RCC 7860 (cell line): Measurements from ENCODE around the gene CADM1.

Experiments
- DNase-seq: peaks from one replicate; pipeline ENCODE4 v3.0.0-alpha.2; 2015; ENCODE audit warnings: low spot score
- FAIRE-seq: peaks from 2 replicates; lab custom pipeline; 2012; peaks lifted over from hg19 to GRCh38; lab: Jason Lieb, UNC

Gene CADM1

DNA sequence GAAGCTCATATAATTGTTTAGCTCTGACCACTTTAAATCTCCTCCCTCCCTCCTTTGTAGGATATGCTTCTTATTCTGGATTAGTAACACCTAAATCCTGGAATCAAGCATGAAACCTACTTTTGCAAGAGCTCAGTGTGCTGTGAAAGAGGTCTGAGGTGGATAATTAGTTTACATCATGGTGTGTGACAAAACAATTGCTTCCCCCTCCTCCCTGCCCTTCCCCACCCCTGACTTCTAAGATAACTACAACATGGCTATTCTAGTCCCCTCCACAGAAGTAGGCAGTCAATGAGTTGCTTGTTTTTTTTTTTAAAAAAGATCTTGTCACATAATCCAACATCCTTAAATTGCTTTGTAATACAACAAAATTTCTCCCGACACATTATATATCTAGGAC lies 314.0 kb downstream of the CADM1 start:
- FAIRE-seq, result no peak
- DNase-seq, result no peak

DNA sequence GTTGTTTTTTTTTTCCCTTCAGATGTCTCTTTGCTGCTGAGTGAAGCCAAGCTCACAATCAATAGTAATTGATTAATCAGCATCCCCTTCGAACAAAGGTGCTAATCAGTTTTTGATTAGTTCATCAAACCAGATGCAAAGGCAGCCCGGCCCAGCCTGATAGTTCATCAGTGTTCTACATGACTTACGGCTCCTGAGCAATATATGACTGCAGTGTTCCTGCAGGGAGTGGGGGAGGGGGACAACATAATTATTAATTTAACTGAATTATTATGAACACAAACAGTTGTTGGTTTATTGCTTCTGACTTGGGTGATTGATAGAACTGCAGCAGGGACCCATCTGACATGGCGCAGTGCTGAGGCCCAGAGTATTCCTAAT lies 315.3 kb downstream of the CADM1 start:
- FAIRE-seq (no peak), DNase-seq (no peak)

DNA sequence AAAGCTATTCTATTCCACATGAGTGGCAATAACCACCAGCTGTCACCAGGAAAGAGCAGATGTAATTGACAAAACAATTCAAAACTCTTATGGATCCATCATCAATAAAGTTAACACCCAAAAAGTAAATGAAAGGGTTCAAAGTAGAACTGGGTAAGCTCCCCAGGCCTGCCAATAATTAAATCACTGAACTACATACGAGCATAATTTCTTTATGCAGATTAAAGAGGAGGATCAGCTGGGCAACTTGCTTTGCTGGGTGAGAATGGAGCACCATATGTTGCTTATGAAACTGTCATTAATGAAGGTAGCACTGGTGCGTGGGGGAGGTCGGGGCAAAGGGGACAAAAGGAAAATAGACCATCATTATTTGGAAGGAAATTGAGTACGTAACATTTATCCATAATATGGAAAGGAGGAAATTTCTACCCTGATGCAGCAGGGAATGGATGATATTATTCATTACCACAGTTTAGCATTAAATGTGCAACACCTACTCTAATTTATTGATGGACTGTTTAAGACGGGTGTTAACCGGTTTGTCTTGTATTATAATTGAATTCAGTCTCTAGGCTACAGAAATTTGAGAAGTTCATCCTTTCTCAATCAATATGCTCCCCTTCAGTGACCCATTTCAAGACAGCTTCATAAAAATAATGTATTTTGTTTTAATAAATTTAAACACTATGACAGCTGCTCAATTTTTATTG lies 315.9 kb downstream of the CADM1 start:
- FAIRE-seq, result no peak
- DNase-seq, result no peak

DNA sequence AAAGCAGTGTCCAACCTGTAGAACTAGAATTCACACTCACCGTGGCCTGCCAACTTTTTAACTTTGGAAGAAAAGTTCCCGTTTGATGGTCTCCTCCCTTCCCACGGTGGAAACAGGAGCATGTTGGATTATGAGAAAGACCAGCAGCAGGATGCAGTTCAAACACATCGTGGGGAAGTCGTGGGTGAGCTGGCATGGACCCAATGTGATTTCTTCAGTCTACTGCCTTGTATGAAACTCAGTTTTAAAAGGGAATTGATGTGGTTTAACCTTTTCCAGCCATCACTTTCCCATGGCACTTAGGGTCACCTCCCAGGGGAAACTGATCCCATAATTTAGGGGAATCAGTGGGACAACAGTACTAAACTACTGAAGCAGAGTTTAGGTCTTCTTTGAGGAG lies 318.3 kb downstream of the CADM1 start:
- DNase-seq (no peak), FAIRE-seq (no peak)

DNA sequence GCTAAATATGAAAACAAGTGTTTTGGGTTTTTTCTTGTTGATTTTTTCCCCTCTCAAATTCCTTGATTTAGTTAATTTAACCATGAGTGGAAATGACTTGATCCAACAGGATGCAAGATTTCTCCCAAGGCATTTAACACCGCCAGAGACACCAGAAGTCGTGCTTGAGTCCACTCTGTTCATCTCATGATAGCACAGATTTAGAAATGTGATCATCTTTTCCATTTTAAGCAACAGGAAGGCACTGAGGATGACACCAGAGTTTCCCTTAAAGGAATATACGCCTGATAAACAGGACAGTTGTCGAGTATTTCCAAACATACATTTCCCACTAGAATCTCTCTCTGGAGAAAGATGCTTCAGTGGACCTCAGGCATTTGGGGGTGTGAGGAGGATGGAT lies 318.7 kb downstream of the CADM1 start:
- no peak for FAIRE-seq
- DNase-seq, result no peak

DNA sequence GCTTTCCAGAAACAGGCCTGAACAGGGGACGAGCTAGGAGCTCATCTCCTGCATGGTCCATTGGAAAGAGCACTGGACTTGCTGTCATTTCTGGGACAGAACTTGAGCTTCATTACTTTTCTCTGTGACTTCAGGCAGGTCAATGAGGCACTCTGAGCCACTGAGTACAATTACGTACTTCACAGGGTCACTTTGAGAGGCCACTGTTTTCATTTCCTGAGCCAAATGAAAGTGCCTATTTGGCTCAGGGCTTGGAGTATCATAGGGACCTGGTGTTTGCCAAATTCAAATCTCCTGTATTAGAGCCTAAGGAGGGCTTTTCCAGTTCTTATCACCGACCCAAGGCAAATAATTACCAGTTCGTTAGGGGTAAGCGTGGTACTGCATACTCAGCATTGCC lies 319.3 kb downstream of the CADM1 start:
- DNase-seq (no peak), FAIRE-seq (no peak)

DNA sequence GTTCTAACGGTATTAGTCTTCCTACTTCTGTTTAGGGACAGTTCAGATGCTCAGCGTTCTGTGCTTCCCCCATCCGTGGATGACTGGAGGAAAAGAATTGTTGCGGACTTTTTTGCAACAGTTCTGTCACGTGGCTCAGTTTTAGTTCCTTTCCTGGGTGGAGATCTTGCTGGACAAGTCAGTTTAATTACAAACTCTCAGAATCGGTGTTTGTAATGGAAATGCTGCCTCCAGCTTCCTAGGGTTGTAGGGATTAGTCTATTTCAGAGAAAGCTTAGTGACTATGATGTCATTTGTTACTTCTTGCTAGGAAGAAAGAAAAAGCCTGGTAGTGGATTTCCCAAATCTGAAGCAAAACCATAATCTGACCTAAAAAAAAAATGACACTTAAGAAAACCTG lies 320.4 kb downstream of the CADM1 start:
- FAIRE-seq, result no peak
- DNase-seq, result no peak

DNA sequence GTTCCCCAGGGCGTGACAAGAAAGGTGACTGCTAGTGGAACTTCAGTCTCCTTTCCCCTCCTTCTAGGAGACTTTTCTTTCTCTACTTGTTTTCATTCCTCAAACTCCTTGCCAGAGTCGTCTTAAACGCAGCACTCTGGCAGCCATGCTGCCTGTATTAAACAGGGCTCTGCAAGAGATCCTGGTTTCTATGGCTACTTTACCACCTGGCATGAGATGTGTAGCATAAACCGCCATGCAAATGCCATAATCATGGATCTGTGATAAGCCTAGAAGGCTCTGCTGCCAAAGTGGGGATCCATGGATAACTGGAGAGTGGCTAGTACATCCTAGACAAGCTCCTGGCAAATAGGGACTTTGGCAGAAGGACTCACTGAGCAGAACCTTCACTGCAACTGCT lies 321.1 kb downstream of the CADM1 start:
- no peak for DNase-seq
- no peak for FAIRE-seq

DNA sequence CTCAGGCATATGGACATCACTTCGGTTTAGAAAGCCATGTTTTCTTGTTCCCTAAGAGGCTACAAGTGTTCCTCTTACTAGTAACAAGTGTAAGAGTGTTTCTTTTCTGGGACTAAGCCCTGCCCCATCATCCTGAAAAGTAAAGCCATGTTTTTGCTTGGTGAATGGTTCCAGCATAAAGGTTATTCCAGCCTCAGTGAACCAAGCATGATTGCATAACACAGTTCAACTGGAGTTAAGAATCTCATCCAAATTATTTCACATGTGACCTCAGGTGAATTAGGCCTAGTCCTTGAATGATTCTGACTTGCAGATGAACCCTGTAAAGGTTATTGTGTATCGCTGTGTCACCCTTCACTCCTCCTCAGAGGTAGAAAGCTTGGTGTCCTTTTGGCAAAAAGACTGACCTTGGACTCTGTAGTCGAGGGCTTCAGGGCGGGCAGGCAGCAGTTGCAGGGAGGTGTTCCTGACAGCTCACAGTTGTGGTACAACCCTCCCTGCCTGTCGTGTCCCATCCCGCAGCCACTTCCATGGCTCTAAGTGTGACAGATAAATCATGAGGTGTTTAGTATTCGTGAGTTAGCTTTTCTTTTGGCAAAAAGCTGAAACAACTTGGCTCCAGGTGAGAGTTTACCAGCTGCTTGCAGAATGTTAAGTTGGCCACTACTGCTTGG lies 321.8 kb downstream of the CADM1 start:
- no peak for FAIRE-seq
- DNase-seq, result no peak

DNA sequence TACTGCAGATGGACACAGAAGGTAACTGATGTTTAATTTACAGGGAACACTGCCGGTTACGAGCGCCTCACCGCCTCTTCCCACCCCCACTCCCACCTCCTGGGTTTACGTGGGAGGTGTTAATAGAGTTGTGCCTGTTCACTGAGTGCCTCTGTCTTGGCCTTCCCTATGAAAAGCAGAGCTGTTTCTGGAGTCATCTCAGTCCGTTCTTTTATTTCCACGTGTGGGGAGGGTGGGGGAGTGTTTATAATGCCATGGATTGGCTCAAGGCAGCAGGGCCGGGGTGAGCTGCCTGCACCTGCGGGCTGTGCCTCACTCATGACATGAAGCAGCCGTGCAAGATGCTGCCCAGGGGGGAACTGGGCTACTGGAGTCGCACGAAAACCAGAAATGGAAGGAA lies 322.7 kb downstream of the CADM1 start:
- DNase-seq, result no peak
- FAIRE-seq, result no peak

DNA sequence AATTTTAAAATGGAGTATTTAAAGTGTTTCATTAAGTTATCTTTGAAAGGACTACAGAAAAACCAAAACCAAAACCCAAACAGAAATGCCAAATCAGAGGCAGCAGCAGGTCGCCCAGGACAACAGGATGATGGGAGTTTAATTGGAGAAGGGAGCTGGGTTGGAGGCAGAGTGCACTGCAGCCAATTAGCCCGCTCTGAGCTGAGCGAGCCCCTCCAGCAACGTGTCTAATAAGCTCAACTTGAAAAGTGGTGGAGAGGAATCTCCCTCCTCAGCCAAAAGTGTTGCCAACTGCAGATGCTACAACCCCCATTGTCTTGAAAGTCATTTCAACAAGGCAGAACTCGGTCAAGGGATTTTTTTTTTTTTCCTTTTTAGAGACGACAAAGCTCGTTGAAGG lies 323.9 kb downstream of the CADM1 start:
- DNase-seq (no peak), FAIRE-seq (no peak)

DNA sequence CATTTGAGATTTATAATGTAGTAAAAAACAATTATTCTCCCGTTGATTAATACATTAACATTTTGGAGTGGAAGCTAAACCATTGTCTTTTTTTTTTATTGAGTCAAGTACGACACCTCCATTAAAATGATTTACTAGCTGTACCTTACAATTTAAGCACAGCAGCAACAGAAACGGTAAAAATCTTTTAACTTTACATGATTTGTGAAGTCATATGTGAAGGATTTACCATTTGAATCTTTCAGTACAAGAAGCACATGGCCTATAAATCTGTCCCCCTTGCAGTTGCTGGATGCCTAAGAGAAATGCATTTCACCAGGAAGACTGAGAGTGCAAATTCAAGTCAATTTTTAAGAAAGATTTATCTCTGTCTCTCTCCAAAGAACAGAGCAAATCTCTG lies 324.6 kb downstream of the CADM1 start:
- DNase-seq (no peak), FAIRE-seq (no peak)

DNA sequence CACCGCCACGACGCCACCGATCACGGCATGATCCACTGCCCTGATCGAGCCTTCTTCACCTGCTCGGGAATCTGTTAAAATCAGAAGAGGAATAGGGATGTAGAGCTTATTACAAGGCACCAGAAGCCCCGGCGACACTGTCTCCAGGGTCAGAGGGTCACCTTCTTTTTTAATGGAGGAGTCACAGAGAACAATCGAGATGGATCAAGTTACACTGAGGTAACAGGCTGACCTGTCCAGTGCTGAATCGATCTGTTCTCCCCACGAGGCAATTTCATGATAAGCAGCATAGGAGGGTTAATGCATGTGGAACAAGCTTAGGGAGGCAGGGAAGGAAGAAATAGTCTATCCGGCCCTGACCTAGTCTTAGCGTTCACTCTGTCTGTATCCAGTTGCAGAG lies 325.5 kb downstream of the CADM1 start:
- no peak for FAIRE-seq
- DNase-seq, result no peak

DNA sequence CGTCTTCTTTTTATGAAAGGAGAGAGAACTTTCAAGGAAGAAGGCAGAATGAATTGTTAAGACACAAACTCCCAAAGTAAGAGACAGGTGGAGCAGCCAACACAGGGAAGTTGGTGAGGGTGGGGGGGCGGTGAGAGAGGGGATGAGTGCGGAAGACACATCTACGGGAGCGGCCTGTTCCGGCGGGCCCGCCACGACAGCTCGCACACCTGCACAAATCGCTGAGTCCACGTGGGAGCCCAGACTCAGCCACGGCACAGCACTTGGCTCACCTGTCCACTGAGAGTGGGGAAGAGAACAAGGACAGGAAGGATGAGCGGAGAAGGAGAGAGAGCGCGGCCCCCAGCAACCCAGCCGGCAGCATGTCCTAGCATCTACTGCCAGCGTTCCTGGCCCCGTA lies 331.1 kb downstream of the CADM1 start:
- no peak for FAIRE-seq
- no peak for DNase-seq

DNA sequence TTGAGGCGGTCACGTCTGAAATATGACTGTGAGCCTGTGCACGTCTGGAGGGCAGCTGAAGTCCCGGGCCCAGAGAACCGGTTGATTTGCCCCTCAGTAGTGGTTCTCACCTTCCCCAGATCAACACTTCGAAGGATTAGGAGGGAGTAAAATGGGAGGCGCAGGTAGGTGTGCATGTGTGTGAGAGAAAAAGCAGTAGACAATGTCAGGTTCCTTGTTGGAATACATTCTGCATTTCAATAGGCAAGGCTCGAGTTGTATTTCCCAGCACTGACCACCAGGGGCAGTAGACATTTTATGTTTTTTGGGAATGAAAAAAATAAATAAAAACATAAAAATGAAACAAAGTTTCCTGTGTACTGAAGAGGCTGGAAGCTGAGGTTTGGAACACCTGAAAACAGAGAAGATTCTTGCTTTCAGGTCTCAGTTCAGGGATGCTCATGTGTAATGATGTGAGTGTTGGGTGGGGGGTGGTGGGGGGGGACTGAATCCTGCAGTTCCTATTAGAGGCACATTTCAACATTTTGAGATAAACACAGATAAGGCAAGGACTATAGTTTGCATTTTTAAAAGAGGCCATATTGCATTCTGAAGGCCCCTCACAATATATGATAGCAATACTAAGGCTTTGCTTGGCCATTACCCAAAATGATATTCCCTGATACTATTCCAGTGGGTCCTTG lies 333.9 kb downstream of the CADM1 start:
- no peak for FAIRE-seq
- peak; percentile 7 for DNase-seq

DNA sequence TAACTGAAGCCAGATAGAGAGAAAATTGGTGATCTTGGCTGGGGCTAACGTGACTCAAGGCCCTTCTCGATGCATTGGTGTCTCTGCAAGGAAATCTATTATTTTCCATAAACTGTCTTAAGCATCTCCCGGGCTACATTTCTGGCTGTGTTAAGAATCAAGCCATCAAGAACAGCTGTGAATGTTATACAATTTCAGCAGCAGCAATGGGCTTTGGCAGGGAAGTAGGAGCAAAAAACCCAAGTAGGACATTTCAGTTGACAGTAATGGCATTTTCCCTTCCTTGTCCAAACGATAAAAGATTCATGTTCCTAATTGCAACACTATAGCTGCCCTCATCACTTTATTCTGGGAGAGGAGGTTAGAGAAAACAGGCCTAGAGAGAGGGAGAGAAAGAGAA lies 335.0 kb downstream of the CADM1 start:
- FAIRE-seq, result no peak
- DNase-seq, result no peak

DNA sequence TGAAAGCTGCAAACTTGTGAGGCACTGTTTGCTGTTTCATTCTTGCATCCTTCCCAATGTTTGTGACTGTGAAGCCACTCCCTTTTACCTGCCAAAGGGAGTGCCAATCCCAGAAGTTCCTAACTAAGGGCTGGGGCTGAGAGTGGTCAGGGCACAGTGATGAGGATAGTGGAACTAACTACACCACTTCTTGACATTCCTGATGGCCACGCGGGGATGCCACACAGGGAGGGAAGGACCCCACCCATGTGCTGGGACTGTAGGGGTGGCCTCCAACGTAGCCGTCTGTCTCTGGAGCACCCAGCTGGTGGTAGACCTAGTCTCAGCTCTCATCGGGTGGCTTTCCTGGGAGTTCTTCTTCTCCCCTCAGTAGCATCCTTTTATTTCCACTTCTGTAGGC lies 335.5 kb downstream of the CADM1 start:
- DNase-seq (no peak), FAIRE-seq (no peak)

DNA sequence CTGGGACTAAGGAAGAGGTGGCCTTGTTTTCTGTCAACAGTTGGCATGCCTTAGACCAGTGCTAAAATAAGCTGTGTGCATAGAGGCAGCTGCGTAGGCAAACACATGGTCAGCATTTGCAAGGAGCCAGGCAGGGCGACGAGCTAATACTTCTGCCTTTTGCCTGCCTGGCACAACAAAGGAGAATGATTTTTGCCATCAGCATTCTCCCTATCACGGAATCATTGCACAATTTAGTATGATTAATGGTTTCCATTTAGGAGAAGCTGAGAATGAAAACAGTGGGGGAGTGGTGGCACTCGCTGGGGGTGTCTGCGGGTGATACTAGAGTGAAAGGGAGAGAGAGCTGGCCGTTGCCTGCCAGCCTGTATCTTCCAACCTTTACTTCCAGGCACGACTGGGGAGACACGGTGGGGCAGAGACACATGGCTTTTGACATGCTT lies 336.0 kb downstream of the CADM1 start:
- DNase-seq (no peak), FAIRE-seq (no peak)

DNA sequence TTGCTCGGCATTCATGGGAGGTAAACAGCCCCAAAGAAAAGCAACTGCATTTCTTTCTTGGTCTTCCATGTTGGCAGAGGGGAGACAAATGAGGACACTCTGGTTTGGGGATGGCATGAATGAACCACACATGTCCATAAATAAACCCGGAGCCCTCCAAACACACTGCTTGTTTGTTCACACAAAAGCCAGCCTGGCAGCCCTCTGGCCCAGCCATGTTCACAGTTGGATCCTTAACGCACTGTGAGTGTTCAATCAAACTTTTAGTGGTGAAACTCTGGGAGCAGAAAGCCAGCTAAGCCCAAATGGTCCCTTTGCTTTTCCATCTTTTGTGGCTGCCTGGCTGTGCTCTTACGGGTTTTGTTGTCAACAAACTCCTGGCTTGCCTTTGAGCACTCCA lies 336.8 kb downstream of the CADM1 start:
- FAIRE-seq (no peak), DNase-seq (no peak)

DNA sequence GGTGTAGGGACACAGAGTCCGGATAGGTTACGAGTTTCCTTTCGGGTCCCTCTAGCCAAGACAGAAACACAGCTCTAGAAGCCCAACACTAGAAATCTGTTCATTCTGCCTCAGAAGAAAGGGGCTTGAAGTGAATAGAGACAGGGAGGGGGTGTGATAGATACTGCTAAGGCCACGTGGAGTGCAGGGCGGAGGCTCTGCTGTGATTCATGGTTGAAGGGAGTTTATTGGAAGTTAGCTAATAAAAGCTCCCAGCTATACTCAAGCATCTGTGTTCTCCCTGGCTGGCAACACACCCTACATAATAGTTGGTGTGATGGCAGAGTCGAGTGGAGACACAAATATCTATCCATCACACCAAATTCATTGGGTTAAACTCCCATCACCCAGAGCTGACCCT lies 337.4 kb downstream of the CADM1 start:
- DNase-seq (no peak), FAIRE-seq (no peak)

DNA sequence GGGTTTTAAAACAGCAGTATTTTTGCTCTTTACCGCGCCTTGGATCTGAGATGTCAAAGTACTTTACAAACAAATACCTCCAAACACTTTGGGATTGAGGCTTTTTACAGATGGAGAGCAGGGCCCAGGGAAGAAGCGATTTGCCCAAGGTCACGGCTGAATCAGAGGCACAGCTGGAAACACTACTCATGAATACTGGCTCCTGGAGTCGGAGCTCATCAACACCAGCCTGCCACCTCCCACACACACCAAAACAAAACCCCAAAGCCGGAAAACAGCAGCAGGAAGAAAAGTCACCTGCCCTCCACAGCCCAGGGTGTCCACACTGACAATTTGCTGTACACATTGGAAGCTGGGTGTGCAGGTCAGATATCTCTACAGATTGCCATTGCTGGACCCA lies 339.4 kb downstream of the CADM1 start:
- FAIRE-seq (no peak), DNase-seq (no peak)

DNA sequence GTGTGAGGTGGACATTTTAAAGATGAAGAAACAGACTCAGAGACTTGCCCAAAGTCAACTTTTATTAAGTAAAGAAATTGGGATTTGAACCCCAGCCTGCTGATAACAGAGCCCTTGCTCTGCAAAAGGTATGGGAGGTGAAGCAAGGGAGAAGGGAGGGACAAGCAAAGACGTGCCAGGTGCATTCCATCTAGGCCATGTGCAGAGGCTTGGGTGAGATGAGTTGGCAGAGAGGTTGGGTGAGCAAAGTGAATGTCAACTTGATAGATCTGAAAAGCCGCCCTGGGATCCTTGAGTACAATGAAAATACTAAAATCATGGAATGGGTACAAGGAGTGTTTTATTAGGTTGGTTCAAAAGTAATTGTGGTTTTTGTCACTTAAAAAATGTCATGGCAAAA lies 341.3 kb downstream of the CADM1 start:
- FAIRE-seq (no peak), DNase-seq (no peak)
